OCI-LY3 (cell line): ENCODE data around the gene BCAR3.

Experiments used
- H2AFZ ChIP-seq: fragments of 200-600, 300-600 bp; shearing (Covaris generic); 2 replicates; pipeline ENCODE4 v1.6.0; 2014; ENCODE audit warnings: antibody characterized with exemption, low read depth, low read length
- H3K27ac ChIP-seq: fragments of 200-600, 300-600 bp; sonication (generic); 2 replicates; pipeline ENCODE4 v1.5.1; 2014; ENCODE audit warnings: mild to moderate bottlenecking, low read length, moderate library complexity, mixed read lengths
- H3K27me3 ChIP-seq: fragments of 200-600, 300-600 bp; sonication (generic); 2 replicates; pipeline ENCODE4 v1.6.1; 2014; ENCODE audit warnings: low read depth, low read length, mixed read lengths
- H3K36me3 ChIP-seq: fragments of 200-600, 300-600 bp; sonication (generic); replicated peaks from 2 replicates; pipeline ENCODE3; 2014; ENCODE audit warnings: low read depth, low read length, mixed read lengths
- H3K4me1 ChIP-seq: fragments of 300-600, 200-600 bp; sonication (generic); 2 replicates; pipeline ENCODE4 v1.6.1; 2014; ENCODE audit warnings: low read length, mixed read lengths
- H3K4me2 ChIP-seq: fragments of 200-600, 300-600 bp; sonication (generic); 2 replicates; pipeline ENCODE4 v1.6.1; 2014; ENCODE audit warnings: low read length, mixed read lengths
- H3K4me3 ChIP-seq: fragments of 300-600, 200-600 bp; sonication (generic); 2 replicates; pipeline ENCODE4 v1.5.1; 2014; ENCODE audit warnings: antibody characterized with exemption, mild to moderate bottlenecking, low read length, moderate library complexity
- H3K79me2 ChIP-seq: fragments of 300-600, 200-600 bp; shearing (Covaris generic); 2 replicates; pipeline ENCODE4 v1.6.1; 2014; ENCODE audit warnings: mild to moderate bottlenecking, low read length, mixed read lengths
- H3K9ac ChIP-seq: fragments of 300-600, 200-600 bp; shearing (Covaris generic); 2 replicates; pipeline ENCODE4 v1.6.0; 2014; ENCODE audit warnings: mild to moderate bottlenecking, low read length, moderate library complexity
- H3K9me3 ChIP-seq: fragments of 200-600, 300-600 bp; shearing (Covaris generic); 2 replicates; pipeline ENCODE4 v1.6.1; 2014; ENCODE audit warnings: low read length, mixed read lengths; ENCODE audit not compliant: insufficient read depth
- H4K20me1 ChIP-seq: fragments of 200-600, 300-600 bp; sonication (generic); 2 replicates; pipeline ENCODE4 v1.6.1; 2016; ENCODE audit warnings: low read length, mixed read lengths; ENCODE audit not compliant: insufficient read depth
- EZH2phosphoT487 ChIP-seq: fragments of 200-600 bp; shearing (Covaris generic); IDR thresholded peaks from 2 replicates; pipeline ENCODE4 v1.6.1; 2018; ENCODE audit warnings: antibody characterized with exemption, mixed run types, low read depth
- TF ChIP-seq, protein P1 (sequence below): fragments of 200-600, 300-600 bp; sonication (generic); IDR thresholded peaks from 2 replicates; pipeline ENCODE4 v1.5.1; 2014; ENCODE audit warnings: antibody characterized with exemption, low read length, low read depth

The BCAR3 gene

DNA sequence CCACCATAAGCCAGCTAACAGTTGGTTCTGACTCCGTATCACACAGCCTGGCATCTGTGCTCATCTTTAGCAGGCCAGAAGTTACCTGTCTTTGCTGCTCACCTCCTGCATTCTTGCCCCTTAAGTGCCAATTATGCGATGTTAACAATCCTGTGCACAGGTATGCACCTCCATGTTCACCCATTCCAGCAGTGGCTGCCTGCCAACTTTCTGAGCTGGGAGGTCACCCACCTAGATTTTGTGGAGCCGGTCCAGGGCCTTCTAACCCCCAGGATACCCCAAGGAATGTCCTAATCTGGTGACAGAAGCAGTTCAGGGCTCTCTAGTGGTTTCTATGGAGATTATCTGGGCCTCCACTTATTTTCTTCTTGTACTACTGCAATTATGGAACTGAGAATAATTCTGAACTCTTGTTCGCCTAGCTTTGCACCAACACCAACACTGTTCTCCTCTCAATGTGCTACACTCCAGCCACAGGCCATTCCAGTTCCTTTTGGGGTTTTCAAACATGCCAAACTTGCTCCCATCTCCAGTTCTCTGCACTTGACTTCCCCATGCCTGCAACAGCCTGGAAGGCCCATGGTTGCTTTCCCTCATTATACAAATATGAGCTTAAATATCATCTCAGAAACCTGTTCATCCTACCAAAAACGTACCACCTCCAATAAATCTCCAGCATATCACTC lies 9.0 kb downstream of the BCAR3 start:
- Histone ChIP-seq H3K36me3 (peaks cover 48% of the 10 kb centered on the region), H2AFZ (no peak overlapping the region), H3K27ac (no peak overlapping the region), H3K4me2 (no peak overlapping the region), H4K20me1 (peaks cover 77% of the 10 kb centered on the region), H3K9ac (no peak overlapping the region), H3K4me1 (0 out of 2 replicates have a peak, but pooled peaks cover 3% of the 10 kb centered on the region), H3K9me3 (no peaks in the 10 kb centered on the region), H3K4me3 (no peak overlapping the region), H3K27me3 (no peaks in the 10 kb centered on the region), H3K79me2 (peaks cover 70% of the 10 kb centered on the region)
- TF ChIP-seq, protein P1, sequence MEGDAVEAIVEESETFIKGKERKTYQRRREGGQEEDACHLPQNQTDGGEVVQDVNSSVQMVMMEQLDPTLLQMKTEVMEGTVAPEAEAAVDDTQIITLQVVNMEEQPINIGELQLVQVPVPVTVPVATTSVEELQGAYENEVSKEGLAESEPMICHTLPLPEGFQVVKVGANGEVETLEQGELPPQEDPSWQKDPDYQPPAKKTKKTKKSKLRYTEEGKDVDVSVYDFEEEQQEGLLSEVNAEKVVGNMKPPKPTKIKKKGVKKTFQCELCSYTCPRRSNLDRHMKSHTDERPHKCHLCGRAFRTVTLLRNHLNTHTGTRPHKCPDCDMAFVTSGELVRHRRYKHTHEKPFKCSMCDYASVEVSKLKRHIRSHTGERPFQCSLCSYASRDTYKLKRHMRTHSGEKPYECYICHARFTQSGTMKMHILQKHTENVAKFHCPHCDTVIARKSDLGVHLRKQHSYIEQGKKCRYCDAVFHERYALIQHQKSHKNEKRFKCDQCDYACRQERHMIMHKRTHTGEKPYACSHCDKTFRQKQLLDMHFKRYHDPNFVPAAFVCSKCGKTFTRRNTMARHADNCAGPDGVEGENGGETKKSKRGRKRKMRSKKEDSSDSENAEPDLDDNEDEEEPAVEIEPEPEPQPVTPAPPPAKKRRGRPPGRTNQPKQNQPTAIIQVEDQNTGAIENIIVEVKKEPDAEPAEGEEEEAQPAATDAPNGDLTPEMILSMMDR: no peak
- no peak for TF ChIP-seq EZH2phosphoT487

DNA sequence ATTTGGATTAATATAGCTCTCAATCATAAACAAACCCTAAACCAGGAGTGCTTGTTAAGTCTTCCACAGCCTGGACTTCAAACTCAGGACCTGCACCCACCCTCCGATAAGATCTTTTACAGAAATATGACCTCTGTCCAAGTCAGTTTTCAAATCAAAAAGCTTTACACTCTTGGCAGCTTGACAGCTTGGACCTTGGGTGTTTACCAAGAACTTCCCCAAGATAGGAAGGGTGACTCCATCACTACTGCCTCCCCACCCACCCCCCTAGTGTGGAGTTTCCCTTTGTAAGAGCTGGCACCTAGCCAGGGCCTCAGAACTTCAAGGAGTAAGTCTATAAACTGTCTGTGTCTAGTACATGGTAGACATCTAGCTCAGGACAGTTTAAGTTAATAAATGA lies 9.6 kb downstream of the BCAR3 start:
- H3K27ac ChIP-seq: no peak overlapping the region
- H4K20me1 ChIP-seq: peaks cover 76% of the 10 kb centered on the region
- H2AFZ ChIP-seq: no peak overlapping the region
- H3K4me1 ChIP-seq: 0 out of 2 replicates have a peak, but pooled peaks cover 3% of the 10 kb centered on the region
- no peaks in the 10 kb centered on the region for H3K9me3 ChIP-seq
- H3K27me3 ChIP-seq: no peaks in the 10 kb centered on the region
- H3K9ac ChIP-seq: no peak overlapping the region
- H3K36me3 ChIP-seq: peaks cover 48% of the 10 kb centered on the region
- no peak overlapping the region for H3K4me3 ChIP-seq
- no peak overlapping the region for H3K4me2 ChIP-seq
- peaks cover 70% of the 10 kb centered on the region for H3K79me2 ChIP-seq
- no peak for TF ChIP-seq EZH2phosphoT487
- TF ChIP-seq, protein P1: no peak

DNA sequence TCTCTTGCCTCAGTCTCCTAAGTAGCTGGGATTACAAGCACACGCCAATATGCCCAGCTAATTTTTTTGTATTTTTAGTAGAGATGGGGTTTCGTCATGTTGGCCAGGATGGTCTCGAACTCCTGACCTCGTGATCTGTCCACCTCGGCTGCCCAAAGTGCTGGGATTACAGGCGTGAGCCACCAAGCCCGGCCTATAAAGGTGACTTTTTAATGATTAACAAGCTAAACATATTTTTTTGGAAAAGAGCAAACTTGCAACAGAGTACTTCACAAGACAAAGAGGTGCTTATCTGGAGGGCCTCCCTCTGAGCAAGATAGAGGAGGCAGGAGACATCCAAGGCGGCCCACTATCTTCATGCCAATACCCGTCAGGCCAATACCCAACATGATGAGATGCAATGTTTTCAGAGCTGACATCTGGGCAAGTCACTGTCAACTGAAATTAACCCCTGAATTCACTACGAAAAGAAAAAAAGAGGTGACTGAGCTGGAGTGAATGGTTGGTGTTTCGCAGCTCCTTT lies 10.5 kb downstream of the BCAR3 start:
- H4K20me1 ChIP-seq: peaks cover 76% of the 10 kb centered on the region

DNA sequence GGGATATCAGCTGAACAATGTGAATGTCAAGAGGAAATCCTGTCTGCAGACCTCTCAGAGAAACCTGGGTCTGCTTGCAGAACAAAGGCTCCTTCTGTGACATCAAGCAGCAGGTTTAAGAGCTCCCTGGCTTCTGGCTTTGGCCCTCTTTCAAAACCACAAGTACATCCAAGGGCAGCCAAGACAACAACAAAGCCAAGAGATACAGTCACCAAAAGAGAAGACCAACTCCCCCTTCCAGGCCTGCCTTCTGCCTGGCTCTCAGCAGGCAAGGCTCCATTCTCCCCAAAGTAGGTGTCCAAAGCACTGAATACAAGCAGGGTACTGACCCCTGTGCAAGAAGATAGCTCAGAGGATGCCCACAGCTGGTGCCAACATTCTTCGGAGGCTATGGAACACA lies 11.5 kb downstream of the BCAR3 start:
- Histone ChIP-seq H3K27me3 (no peaks in the 10 kb centered on the region), H3K4me3 (no peak overlapping the region), H3K9ac (no peak overlapping the region), H3K79me2 (peaks cover 69% of the 10 kb centered on the region), H4K20me1 (peaks cover 75% of the 10 kb centered on the region), H3K36me3 (peaks cover 49% of the 10 kb centered on the region), H3K4me1 (0 out of 2 replicates have a peak, but pooled peaks cover 3% of the 10 kb centered on the region), H2AFZ (no peak overlapping the region), H3K9me3 (no peaks in the 10 kb centered on the region), H3K4me2 (no peak overlapping the region), H3K27ac (no peak overlapping the region)
- no peak for TF ChIP-seq EZH2phosphoT487
- TF ChIP-seq, protein P1: no peak

More for the DNA sequence above, 10.5 kb downstream of the BCAR3 start:
- Histone ChIP-seq H3K27me3 (no peaks in the 10 kb centered on the region), H2AFZ (no peak overlapping the region), H3K4me1 (0 out of 2 replicates have a peak, but pooled peaks cover 3% of the 10 kb centered on the region), H3K36me3 (peaks cover 49% of the 10 kb centered on the region), H3K9ac (no peak overlapping the region), H3K27ac (no peak overlapping the region), H3K4me3 (no peak overlapping the region), H3K4me2 (no peak overlapping the region), H3K9me3 (no peaks in the 10 kb centered on the region), H3K79me2 (peaks cover 69% of the 10 kb centered on the region)
- no peak for TF ChIP-seq EZH2phosphoT487
- TF ChIP-seq, protein P1: no peak
